Endothelial cell of umbilical vein (primary cell): ENCODE measurements around the gene SPG7.

Experiments used
- CTCF ChIP-seq, 2 donors: IDR thresholded peaks; 1 replicate in 1 of 2; 2 replicates in 1 of 2; pipeline ENCODE4 v1.5.1; 2011; ENCODE audit warnings: low read length in 2 of 2, mild to moderate bottlenecking in 2 of 2, moderate library complexity in 2 of 2, control low read depth in 1 of 2, inconsistent platforms in 1 of 2, low read depth in 1 of 2; ENCODE audit not compliant: insufficient read depth in 1 of 2; ENCODE audit errors: extremely low read depth in 1 of 2
- EZH2 ChIP-seq: IDR thresholded peaks from 2 replicates; pipeline ENCODE4 v1.6.1; 2012; ENCODE audit warnings: borderline replicate concordance, low read depth, mild to moderate bottlenecking, moderate library complexity, low read length, inconsistent platforms; ENCODE audit not compliant: severe bottlenecking
- FOS ChIP-seq: IDR thresholded peaks from 2 replicates; pipeline ENCODE4 v1.6.1; 2011; ENCODE audit warnings: mild to moderate bottlenecking, low read length, moderate library complexity, borderline replicate concordance; ENCODE audit not compliant: insufficient read depth
- GATA2 ChIP-seq: IDR thresholded peaks from 2 replicates; pipeline ENCODE4 v1.7.0; 2011; ENCODE audit warnings: low read depth, mild to moderate bottlenecking, moderate library complexity, mixed read lengths, low read length; ENCODE audit not compliant: insufficient read length, insufficient read depth
- JUN ChIP-seq: IDR thresholded peaks from 2 replicates; pipeline ENCODE4 v1.6.1; 2011; ENCODE audit warnings: borderline replicate concordance, low read depth; ENCODE audit not compliant: insufficient read length, insufficient read depth
- POLR2A ChIP-seq: IDR thresholded peaks from 2 replicates; pipeline ENCODE4 v1.6.1; 2012; ENCODE audit warnings: low read depth, mild to moderate bottlenecking, control low read depth, low read length
- POLR2AphosphoS5 ChIP-seq: IDR thresholded peaks from 2 replicates; pipeline ENCODE4 v1.6.1; 2012; ENCODE audit warnings: low read depth, mild to moderate bottlenecking, control low read depth, low read length, moderate library complexity; ENCODE audit not compliant: insufficient read depth
- TF ChIP-seq, protein P1 (sequence below): IDR thresholded peaks from 2 replicates; pipeline ENCODE4 v1.6.1; 2011; ENCODE audit not compliant: insufficient read depth, insufficient read length

DNA sequence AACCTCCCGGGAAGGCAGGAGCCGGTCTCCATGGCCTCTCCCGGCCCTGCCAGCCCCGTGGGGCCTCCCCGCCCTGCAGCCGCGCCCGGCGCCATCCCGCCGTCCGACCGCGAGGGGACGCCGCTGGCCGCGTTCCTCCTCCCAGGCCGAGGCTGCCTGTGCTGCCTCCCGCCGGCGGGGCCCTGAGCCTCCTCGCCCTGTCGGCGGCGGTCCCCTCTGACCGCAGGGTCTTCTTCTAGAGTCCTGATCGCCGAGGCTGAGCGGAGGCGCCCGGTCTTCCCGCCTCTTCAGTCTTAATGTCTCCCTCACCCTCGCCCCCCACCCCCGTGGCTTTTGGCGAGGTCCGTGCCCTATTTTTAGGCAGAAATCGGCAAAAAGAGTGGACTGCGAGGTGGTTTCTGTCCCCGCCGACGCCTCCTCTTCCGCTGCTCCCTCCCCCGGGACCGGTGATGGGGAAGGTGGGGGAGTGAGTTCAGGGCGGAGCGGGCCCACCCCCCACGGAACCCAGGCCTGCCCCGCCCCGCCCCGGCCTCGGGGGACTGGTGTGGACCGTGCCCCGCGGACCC lies 66.6 kb downstream of the SPG7 start:
- TF ChIP-seq CTCF (IDR thresholded peaks at IDR 0.05; ENCODE audit: extremely low read depth in 1 of 2, insufficient read depth in 1 of 2, low read depth in 1 of 2, low read length in 2 of 2) (peak; percentile 83 to 89), POLR2AphosphoS5 (peak; percentile 34), POLR2A (no peak), EZH2 (no peak), JUN (no peak), FOS (no peak), GATA2 (no peak)
- TF ChIP-seq, protein P1, sequence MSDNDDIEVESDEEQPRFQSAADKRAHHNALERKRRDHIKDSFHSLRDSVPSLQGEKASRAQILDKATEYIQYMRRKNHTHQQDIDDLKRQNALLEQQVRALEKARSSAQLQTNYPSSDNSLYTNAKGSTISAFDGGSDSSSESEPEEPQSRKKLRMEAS = no peak
